GM21786 (cell line): ENCODE results near the gene RNF17.

ENCODE experiments used
- ATAC-seq: cut with Tn5 transposase; IDR thresholded peaks from one replicate; pipeline ENCODE4 v1.9.1; 2021; ENCODE audit not compliant: unreplicated experiment

RNF17 gene

GRCh38 chr13:24894972-24895300, 131.0 kb downstream of the RNF17 start:
- ATAC-seq, result no peak

- ATAC-seq, result no peak
Measured at GRCh38 chr13:24896061-24896460, 132.1 kb downstream of the RNF17 start.

- no peak for ATAC-seq
Measured at GRCh38 chr13:24897293-24897692, 133.3 kb downstream of the RNF17 start.

- ATAC-seq, result no peak
Measured at GRCh38 chr13:24899601-24900000, 135.6 kb downstream of the RNF17 start.

GRCh38 chr13:24900507-24900906, 136.5 kb downstream of the RNF17 start:
- ATAC-seq, result no peak

- no peak for ATAC-seq
Measured at GRCh38 chr13:24905242-24905641, 141.3 kb downstream of the RNF17 start.

GRCh38 chr13:24906268-24906667, 142.3 kb downstream of the RNF17 start:
- no peak for ATAC-seq

- ATAC-seq, result no peak
Measured at GRCh38 chr13:24910502-24911132, 146.6 kb downstream of the RNF17 start.

GRCh38 chr13:24911133-24911908, 147.4 kb downstream of the RNF17 start:
- no peak for ATAC-seq

- no peak for ATAC-seq
Measured at GRCh38 chr13:24916464-24916863, 152.5 kb downstream of the RNF17 start.

- ATAC-seq, result no peak
Measured at GRCh38 chr13:24921003-24921402, 157.0 kb downstream of the RNF17 start.

- ATAC-seq, result no peak
Measured at GRCh38 chr13:24921881-24922280, 157.9 kb downstream of the RNF17 start.

GRCh38 chr13:24922387-24922744, 158.4 kb downstream of the RNF17 start:
- peak; percentile 5 for ATAC-seq

- ATAC-seq, result peak; percentile 92
Measured at GRCh38 chr13:24922745-24923591, 159.0 kb downstream of the RNF17 start.

- ATAC-seq, result no peak
Measured at GRCh38 chr13:24925318-24926231, 161.6 kb downstream of the RNF17 start.

- ATAC-seq, result no peak
Measured at GRCh38 chr13:24927810-24928404, 163.9 kb downstream of the RNF17 start.

- no peak for ATAC-seq
Measured at GRCh38 chr13:24929196-24929595, 165.2 kb downstream of the RNF17 start.
